Measurements from ENCODE around the gene EDIL3.

DNA sequence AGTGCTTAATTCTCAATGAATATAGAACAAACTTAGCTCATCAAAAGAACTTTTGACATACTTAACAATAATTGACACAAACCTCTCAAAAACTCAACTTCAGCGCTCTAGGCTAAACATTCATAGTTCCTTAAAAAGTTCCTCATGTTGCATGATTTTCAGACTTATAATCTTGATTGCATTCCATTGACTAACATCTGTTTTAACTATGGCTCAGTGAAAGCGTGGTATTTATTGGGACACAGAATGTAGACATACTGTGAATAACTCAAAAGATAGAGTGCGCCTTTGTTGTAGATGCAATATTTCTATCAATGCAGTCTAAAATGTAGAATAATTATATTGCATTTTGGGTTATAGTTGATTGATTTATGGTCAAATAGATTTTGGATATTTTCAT, 436.9 kb downstream of the EDIL3 start:
- TF ChIP-seq, protein P1, sequence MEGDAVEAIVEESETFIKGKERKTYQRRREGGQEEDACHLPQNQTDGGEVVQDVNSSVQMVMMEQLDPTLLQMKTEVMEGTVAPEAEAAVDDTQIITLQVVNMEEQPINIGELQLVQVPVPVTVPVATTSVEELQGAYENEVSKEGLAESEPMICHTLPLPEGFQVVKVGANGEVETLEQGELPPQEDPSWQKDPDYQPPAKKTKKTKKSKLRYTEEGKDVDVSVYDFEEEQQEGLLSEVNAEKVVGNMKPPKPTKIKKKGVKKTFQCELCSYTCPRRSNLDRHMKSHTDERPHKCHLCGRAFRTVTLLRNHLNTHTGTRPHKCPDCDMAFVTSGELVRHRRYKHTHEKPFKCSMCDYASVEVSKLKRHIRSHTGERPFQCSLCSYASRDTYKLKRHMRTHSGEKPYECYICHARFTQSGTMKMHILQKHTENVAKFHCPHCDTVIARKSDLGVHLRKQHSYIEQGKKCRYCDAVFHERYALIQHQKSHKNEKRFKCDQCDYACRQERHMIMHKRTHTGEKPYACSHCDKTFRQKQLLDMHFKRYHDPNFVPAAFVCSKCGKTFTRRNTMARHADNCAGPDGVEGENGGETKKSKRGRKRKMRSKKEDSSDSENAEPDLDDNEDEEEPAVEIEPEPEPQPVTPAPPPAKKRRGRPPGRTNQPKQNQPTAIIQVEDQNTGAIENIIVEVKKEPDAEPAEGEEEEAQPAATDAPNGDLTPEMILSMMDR (IDR thresholded peaks at IDR 0.05), result no peak
- TF ChIP-seq POLR2A (IDR thresholded peaks at IDR 0.05), result no peak
- TF ChIP-seq POLR2AphosphoS5 (IDR thresholded peaks at IDR 0.05), result no peak

All from prostate gland (tissue), 2 donors.